Fibroblast of lung (primary cell): Measurements from ENCODE around the gene CCDC154. TPM values are rescaled to one million over a fixed set of nuclear protein-coding genes. Genes with fewer than 3 reads are reported as not detected.

Source experiments
- DNase-seq, 2 donors: peaks; one replicate each; pipeline versions ENCODE4 v3.0.0 to v3.0.0-alpha.2; 2010; ENCODE audit warnings: low read depth in 2 of 2
- H2AFZ ChIP-seq: 2 replicates; pipeline ENCODE4 v1.5.1; 2012; ENCODE audit warnings: low read length, control low read depth, inconsistent platforms
- H3K27ac ChIP-seq: 2 replicates; pipeline ENCODE4 v1.5.1; 2011; ENCODE audit warnings: low read length, control low read depth; ENCODE audit not compliant: insufficient read depth
- H3K27me3 ChIP-seq: 2 replicates; pipeline ENCODE4 v1.5.1; 2011; ENCODE audit warnings: mild to moderate bottlenecking, low read length; ENCODE audit not compliant: control insufficient read depth, insufficient read depth
- H3K36me3 ChIP-seq: 2 replicates; pipeline ENCODE4 v1.5.1; 2011; ENCODE audit warnings: low read length; ENCODE audit not compliant: control insufficient read depth, insufficient read depth
- H3K4me1 ChIP-seq: 2 replicates; pipeline ENCODE4 v1.5.1; 2011; ENCODE audit warnings: low read length; ENCODE audit not compliant: control insufficient read depth, insufficient read depth; ENCODE audit errors: extremely low read depth
- H3K4me2 ChIP-seq: 2 replicates; pipeline ENCODE4 v1.5.1; 2011; ENCODE audit warnings: low read length, control low read depth; ENCODE audit not compliant: insufficient read depth; ENCODE audit errors: extremely low read depth
- H3K4me3 ChIP-seq, 4 experiments: fragments of 200-600 bp in 1 of 4; sonication (generic) in 1 of 4; replicated peaks in 1 of 4; 2 replicates each; pipeline ENCODE4 v1.5.1; 2011 to 2016; ENCODE audit warnings: low read length in 4 of 4, low read depth in 3 of 4, mild to moderate bottlenecking in 3 of 4, control low read depth in 2 of 4, inconsistent platforms in 1 of 4, mixed read lengths in 1 of 4; ENCODE audit not compliant: insufficient read depth in 1 of 4; ENCODE audit errors: control extremely low read depth in 1 of 4
- H3K79me2 ChIP-seq: 2 replicates; pipeline ENCODE4 v1.5.1; 2012; ENCODE audit warnings: mild to moderate bottlenecking, low read length, inconsistent platforms; ENCODE audit not compliant: control insufficient read depth, insufficient read depth
- H3K9ac ChIP-seq: 2 replicates; pipeline ENCODE4 v1.5.1; 2011; ENCODE audit warnings: mild to moderate bottlenecking, low read length, control low read depth; ENCODE audit not compliant: insufficient read depth
- H3K9me3 ChIP-seq: 2 replicates; pipeline ENCODE4 v1.5.1; 2012; ENCODE audit warnings: low read depth, low read length; ENCODE audit not compliant: control insufficient read depth, insufficient read depth
- H4K20me1 ChIP-seq: 2 replicates; pipeline ENCODE4 v1.5.1; 2011; ENCODE audit warnings: low read length; ENCODE audit not compliant: control insufficient read depth, insufficient read depth; ENCODE audit errors: extremely low read depth
- EZH2 ChIP-seq: IDR thresholded peaks from 2 replicates; pipeline ENCODE4 v1.5.1; 2012; ENCODE audit warnings: low read length, control low read depth, mild to moderate bottlenecking; ENCODE audit errors: missing control alignments
- polyA plus RNA-seq, 2 donors: library from polyadenylated mRNA; depleted of rRNA in 1 of 2; stranded (reverse) in 1 of 2; unstranded in 1 of 2; fragments of >200 nt; gene quantifications; 2 replicates each; pipeline ENCODE4 v1.2.1, GENCODE V29; 2011 to 2012; ENCODE audit warnings: missing spikeins in 1 of 2
- total RNA-seq: library from RNA; depleted of rRNA; stranded (reverse); fragments of >200 nt; gene quantifications from 2 replicates; pipeline ENCODE4 v1.2.1, GENCODE V29; 2014
- TF ChIP-seq, protein P1 (sequence below), 2 donors: IDR thresholded peaks in 1 of 2; conservative IDR thresholded peaks in 1 of 2; 1 replicate in 1 of 2; 2 replicates in 1 of 2; pipeline ENCODE4 v1.5.1; 2011 to 2012; ENCODE audit warnings: low read length in 2 of 2, control low read depth in 1 of 2, inconsistent platforms in 1 of 2, low read depth in 1 of 2, mild to moderate bottlenecking in 1 of 2

The CCDC154 gene
- total and polyA plus RNA-seq, 2 donors (not counting 1 experiment from before 2014, with no cell fraction given), result 0.02 to 0.50 TPM

DNA sequence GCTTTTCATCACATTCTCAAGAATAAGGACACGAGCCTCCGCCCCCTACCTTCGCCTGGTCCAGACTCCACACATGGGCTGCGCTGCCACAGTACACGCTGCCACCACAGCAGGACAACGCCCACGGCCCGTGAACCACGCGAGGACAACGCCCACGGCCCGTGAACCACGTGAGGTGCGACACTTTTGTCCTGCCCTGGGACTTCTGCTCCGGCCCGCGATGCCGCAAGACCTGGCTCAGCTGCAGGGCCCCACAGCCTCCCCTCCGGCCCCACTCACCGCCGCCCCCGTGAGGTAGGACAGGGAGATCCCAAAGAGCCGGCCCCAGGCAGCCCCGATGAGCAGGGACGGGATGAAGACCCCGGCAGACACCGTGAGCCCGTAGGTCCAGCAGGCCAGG, 5.9 kb upstream of the CCDC154 start:
- no peaks in the 10 kb centered on the region for H3K4me1 ChIP-seq
- no peak overlapping the region for H3K4me2 ChIP-seq
- no peaks in the 10 kb centered on the region for H3K79me2 ChIP-seq
- H3K27me3 ChIP-seq, result no peaks in the 10 kb centered on the region
- no peaks in the 10 kb centered on the region for H3K9me3 ChIP-seq
- no peak overlapping the region for H3K4me3 ChIP-seq
- no peak overlapping the region for H3K9ac ChIP-seq
- H4K20me1 ChIP-seq, result no peaks in the 10 kb centered on the region
- H2AFZ ChIP-seq, result no peak overlapping the region
- H3K27ac ChIP-seq, result no peak overlapping the region
- H3K36me3 ChIP-seq, result peaks cover 20% of the 10 kb centered on the region
- no peak for TF ChIP-seq EZH2
- TF ChIP-seq, protein P1, sequence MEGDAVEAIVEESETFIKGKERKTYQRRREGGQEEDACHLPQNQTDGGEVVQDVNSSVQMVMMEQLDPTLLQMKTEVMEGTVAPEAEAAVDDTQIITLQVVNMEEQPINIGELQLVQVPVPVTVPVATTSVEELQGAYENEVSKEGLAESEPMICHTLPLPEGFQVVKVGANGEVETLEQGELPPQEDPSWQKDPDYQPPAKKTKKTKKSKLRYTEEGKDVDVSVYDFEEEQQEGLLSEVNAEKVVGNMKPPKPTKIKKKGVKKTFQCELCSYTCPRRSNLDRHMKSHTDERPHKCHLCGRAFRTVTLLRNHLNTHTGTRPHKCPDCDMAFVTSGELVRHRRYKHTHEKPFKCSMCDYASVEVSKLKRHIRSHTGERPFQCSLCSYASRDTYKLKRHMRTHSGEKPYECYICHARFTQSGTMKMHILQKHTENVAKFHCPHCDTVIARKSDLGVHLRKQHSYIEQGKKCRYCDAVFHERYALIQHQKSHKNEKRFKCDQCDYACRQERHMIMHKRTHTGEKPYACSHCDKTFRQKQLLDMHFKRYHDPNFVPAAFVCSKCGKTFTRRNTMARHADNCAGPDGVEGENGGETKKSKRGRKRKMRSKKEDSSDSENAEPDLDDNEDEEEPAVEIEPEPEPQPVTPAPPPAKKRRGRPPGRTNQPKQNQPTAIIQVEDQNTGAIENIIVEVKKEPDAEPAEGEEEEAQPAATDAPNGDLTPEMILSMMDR (conservative IDR thresholded peaks at IDR 0.05 in 1 of 2, IDR thresholded peaks at IDR 0.05 in 1 of 2; ENCODE audit: low read depth in 1 of 2, low read length in 2 of 2), result no peak
- DNase-seq, result no peak

DNA sequence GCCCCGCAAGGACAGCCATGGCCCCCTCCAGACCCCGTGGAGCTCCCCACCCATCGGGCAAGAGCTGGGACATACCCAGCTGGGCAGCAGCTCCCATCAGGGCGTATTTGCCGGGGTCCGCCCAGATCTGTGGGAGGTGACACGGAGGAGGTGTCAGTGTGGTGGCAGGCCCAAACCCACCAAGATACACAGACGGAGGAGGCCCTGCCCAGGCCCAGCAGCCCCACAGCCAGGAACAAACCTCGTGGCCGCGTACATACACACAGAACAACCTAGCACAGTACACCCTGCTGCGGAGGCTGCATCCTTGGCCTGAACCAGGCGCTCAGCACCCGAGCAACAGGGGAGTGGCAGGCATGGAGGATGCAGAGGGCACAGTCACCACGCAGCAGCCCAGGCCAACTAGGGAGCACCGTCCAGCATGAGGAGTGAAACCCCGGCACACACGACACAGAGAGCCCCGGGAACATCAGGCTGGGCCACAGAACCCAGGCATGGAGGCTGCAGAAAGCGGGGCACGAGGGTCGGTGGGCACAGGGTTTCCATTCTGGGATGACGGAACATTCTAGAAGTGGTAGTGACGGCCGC, 4.9 kb upstream of the CCDC154 start:
- Histone ChIP-seq H3K9ac (no peak overlapping the region), H3K27ac (no peak overlapping the region), H2AFZ (no peak overlapping the region), H3K79me2 (no peaks in the 10 kb centered on the region), H4K20me1 (no peaks in the 10 kb centered on the region), H3K4me3 (no peak overlapping the region), H3K4me1 (no peaks in the 10 kb centered on the region), H3K9me3 (no peaks in the 10 kb centered on the region), H3K27me3 (no peaks in the 10 kb centered on the region), H3K36me3 (peaks cover 18% of the 10 kb centered on the region), H3K4me2 (no peak overlapping the region)
- TF ChIP-seq EZH2, result no peak
- TF ChIP-seq, protein P1 (conservative IDR thresholded peaks at IDR 0.05 in 1 of 2, IDR thresholded peaks at IDR 0.05 in 1 of 2; ENCODE audit: low read depth in 1 of 2, low read length in 2 of 2), result no peak
- DNase-seq, result no peak

DNA sequence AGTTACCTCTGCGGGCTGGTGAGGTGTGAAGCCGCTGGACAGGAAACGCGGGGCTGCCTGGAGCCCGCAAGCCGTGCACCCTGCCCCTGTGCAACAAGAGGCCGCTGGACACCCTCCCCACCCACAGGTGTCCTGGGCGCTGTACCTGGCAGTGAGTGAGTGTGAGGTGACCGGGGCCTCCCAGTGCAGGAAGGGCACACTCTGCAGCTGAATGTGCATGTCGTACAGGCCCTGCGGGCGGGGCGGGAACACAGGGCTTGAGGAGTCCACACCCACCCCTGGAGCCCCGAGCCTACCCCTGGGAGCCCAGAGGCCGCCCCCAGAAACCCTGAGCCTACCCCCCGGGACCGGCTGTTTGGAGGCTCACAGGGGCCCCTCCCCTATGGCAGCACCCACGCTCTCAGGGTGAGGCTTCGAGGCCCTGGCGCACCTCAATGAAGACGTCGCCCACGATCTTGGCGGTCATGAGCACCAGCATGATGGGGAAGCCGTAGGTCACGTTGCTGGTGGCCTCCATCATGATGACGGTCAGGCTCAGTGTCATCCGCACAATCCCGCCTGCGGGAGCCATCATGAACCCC, 4.3 kb upstream of the CCDC154 start:
- no peaks in the 10 kb centered on the region for H4K20me1 ChIP-seq
- peaks cover 18% of the 10 kb centered on the region for H3K36me3 ChIP-seq
- H3K27ac ChIP-seq, result no peak overlapping the region
- no peaks in the 10 kb centered on the region for H3K79me2 ChIP-seq
- no peak overlapping the region for H3K4me2 ChIP-seq
- H3K4me1 ChIP-seq, result no peaks in the 10 kb centered on the region
- no peak overlapping the region for H3K9ac ChIP-seq
- H3K9me3 ChIP-seq, result no peaks in the 10 kb centered on the region
- TF ChIP-seq, protein P1 (conservative IDR thresholded peaks at IDR 0.05 in 1 of 2, IDR thresholded peaks at IDR 0.05 in 1 of 2; ENCODE audit: low read depth in 1 of 2, low read length in 2 of 2), result no peak
- TF ChIP-seq EZH2, result no peak
- H2AFZ ChIP-seq, result no peak overlapping the region
- H3K4me3 ChIP-seq, result no peak overlapping the region
- no peak for DNase-seq
- H3K27me3 ChIP-seq, result no peaks in the 10 kb centered on the region
